Activated T-helper 9 cell treated with anti-CD3 and anti-CD28 coated beads, Interleukin-2, amount 50 U/mL, for 16 hours (primary cell): ENCODE data around the gene HMCN2.
"Not testable (repeated sequence)": the region's sequence is repeated elsewhere in the genome, so short reads cannot be mapped to it uniquely, and the experiment has no call there.

Source experiments
- DNase-seq: peaks from one replicate; pipeline ENCODE4 v3.0.0-alpha.2; 2020; ENCODE audit warnings: low read depth

The HMCN2 gene

DNA sequence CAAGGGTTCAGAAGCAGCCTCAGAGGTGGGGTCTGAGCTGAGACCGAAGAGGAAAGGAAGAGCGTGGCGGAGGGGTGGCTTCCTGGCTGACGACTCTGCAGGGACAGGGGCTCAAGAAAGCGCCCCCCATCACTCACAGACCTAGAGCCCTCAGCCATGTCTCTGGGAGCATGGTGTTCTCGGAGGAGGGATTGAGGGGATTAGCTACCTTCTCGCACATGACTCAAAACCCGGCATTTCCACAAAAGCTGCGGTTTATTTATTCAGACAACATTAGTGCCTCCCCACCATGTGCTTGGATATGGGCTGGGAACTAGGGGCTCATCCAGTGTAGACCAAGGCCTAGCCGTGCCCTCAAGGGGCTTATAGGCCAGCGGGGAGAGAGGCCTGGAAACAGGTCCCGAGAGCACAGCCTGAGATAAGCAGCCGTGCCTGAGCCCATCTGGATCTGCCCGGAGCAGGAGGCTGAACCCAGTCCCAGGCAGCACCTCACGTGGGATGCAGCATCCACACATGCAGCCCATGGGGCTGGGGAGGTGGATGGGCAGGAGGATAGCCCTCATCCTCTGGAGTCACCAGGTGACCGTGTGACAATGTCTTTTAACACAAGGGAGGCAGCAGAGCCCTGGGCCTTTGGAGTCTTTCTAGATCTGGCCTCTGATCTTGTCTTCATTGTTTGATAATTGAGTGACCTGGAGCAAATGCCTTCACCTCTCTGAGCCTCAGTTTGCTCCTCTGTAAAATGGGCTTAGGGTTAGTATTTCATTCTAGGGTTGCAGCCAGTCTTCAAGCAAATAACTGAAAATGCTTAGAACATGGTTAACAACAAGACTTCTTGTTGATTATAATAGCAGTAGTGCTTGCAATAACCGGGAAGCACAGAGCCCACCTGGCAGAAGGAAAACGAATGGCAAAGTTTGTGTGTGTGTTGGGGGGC is 878 bp upstream of the HMCN2 start:
- DNase-seq, result no peak

DNA sequence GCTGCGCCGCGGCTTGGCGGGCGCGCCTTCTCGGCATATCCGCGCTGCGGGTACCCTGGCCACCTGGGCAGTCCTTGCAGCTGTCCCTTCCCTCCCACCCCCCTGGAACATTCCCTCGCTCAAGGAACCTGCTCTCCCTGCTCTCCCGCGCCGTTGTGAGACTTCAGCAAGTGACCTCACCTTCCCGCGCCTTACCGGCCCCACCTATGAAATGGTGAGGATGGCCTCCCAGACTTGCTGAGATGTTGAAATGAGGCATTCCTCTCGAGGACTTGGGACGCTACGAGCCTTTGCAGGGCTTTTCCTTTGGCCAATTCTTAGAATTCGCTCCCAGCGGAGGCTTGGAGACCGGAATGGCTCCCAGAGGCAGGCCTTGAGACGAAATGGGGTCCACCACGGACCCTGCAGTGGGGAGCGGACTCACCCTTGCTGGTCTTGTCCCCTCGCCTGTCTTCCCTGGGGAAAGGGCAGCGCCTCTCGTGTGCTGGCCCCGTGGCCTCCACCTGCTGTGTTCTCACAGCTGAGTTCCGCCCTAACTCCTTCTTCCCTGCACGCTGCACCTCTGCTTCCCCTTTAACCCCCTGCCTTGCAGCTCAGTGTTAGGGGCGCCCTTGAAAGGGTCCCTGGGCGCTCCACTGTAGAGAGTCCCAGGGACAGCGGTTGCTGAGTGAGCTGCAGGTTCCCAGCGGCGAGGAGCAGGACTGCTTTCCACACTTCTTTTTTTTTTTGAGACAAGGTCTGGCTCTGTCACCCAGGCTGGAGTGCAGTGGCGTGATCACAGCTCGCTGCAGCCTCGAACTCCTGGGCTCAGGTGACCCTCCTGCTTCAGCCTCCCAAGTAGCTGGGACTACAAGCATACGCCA is 907 bp downstream of the HMCN2 start:
- DNase-seq, result no peak

DNA sequence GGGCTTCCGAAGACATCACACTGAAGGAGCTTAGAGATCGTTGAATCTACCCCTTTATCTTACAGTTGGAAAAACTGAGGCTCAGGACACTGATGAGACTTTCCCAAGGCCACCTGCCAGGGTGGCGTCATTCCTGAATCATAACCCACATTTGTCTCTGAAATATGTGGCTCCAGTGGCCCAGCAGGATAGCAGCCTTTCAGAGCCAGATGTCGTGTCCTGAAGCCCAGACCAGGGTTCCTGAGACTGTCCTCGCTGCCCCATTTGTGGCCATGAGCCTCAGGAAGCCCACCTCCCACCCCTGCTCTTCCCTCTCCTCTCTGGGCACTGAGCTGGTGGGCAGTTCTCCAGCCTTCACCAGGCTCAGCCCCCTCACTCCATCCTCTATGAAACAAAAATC is 2.4 kb downstream of the HMCN2 start:
- no peak for DNase-seq

DNA sequence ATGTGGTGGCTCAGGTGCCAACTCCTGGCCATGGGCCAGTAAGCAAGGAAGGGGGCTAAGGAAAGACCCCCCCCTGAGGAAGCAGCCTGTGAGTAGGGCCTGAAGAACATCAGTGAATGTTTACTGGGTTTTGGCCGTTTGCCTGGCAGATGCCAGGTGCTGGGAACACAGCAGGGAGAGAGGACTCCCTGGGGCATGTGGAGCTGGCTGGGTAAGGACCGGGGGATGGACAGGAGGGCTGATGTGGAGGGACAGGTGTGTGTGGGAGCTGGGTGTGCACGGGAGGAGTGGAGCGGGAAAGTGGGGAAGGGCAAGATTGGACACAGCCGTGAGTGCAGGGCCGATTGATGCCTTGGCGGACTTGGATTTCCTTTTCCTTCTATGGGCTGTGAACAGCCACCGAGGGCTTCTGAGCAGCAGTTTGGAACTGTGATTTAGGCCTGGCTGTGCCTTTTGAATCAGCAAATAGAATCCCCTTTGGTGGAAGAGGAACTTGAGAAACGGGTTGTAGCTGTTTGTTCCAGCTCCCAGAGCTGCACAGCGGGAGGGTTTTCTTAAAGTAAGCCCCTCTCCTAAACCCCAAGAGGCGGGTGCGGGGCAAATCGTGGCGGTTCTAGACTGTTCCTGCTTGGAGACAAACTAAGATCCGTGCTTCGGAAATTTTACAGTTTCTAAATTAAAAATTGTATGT is 3.1 kb downstream of the HMCN2 start:
- no peak for DNase-seq

DNA sequence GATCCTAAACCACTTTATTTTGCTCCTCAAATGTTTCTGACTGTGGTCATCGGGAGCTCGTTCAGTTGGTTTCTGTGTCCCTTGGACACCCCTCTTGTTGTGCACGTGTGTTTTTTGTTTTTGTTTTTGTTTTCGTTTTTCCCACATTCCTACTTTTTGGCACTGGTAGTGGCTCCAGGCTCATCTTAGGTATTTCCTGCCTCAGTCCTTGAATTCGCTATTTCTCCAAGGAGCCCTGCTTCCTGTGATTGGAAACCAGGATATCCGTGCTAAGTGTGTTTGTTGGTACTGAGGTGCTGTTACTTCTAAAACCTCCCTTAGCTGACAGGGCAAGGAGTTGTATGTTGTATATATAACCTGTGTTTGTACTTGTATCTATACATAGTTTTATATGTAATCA is 5.9 kb downstream of the HMCN2 start:
- DNase-seq, result no peak

DNA sequence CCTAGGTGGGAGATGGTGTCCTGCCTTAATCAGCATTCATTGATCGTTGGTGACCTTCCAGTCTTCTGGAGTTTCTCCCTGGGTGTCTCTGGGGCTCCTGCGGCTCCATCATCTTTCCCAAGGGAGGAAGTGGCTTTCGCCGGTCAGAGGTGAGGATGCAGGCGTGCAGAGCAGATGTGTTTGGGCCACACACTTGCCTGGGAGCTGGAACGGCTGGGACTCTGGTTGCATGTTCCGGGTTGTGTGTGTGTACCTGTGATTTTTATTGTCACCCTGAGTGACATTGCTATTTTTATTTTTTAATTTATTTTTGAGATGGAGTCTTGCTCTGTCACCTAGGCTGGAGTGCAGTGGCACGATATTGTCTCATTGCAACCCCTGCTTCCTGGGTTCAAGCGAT is 9.6 kb downstream of the HMCN2 start:
- DNase-seq, result no peak

DNA sequence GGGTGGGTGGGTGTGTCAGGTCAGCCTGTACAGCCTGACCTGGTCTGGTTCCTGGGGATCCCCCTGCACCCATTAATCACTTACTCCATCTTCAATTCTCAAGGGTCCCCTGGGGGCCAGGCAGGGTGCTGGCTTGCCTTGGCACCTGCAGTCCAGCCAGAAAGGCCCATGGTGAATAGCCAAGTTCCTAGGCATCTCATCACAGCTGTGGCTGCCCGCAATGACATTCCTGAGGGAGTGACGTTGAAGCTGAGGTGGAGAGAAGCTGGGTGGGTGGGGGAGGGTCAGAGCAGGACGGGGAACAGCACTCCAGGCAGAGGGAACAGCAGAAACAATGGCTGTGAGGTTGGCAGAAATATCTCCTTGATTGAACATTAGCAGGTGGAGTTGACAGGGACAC is 10.6 kb downstream of the HMCN2 start:
- DNase-seq, result no peak

DNA sequence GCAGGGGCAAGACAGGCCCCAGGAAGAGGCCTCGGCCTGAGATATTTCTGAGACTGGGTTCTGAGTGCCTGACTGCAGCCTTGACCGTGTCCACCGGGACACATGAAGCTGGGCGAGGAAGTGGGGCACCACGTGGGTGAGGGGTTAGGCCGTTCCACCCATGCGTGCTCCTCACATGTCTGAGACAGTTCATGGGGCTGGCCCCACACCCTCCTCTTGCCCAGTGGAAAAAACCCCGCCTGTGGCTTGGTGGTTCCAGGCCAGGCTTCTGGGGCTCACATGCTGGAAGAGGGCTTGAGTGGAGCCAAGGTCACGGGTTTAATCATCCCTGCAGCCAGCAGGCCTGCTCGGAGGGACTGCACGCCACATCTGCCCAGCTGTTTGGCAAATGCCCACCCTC is 11.4 kb downstream of the HMCN2 start:
- DNase-seq, result no peak

DNA sequence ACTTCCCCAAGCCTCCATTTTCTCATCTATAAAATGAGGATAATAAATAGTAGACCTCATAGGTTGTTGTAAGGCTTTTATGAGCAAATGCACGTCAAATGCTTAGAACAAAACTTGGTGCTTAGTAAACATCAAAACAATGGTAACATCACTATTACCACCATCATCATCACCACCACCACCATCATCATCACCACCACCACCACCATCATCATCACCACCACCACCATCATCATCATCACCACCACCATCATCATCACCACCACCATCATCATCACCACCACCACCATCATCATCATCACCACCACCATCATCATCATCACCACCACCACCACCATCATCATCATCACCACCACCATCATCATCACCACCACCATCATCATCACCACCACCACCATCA is 12.0 kb downstream of the HMCN2 start:
- not testable (repeated sequence) for DNase-seq

DNA sequence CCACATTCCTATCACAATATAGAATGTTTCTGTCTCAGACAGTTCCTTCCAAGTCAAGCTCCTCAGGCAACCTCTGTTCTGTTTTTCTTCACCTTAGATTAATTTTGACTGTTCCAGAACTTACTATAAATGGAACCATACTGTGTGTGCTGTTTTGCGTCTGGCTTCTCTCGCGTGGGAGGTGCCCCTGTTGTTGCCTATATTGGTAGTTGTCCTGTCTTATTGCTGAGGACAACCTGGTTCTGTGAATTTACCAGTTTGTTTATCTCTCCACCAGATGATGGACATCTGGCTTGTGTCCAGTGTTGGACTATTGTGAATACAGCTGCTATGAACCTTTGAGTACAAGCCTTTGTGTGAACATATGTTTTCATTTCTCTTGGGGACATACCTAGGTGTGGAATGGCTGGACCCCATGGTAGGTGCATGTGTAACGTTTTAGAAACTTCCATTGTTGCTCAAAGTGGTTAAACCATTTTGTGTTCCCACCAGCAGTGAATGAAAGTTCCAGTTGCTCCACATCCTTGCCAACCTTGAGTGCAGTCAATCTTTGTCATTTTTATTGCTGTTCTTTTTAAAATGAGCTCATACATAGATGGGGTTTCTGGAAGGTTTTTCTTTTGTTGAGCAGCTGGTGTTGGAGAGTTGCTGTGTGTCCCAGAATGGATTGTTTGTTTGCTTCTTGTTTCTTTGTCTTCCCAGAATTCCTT is 18.1 kb downstream of the HMCN2 start:
- no peak for DNase-seq

DNA sequence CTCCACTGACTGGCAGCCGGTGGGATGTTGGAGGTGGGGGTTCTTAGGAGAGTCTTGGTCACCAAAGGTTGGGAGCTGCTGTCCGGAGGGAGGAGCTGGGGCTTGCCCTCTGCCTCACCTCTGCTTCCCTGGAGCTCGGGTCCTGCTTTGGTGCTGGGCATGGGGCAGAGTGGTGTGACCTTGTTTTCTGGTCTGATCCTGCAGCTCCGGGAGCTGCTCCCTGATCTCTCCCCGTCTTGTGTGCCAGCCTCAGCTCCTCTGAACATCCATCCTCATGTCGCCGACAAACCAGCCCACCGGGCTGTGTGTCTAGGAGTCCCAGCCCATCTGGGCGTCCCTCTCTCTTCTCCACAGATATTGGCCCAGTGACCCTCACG is 18.7 kb downstream of the HMCN2 start:
- no peak for DNase-seq

DNA sequence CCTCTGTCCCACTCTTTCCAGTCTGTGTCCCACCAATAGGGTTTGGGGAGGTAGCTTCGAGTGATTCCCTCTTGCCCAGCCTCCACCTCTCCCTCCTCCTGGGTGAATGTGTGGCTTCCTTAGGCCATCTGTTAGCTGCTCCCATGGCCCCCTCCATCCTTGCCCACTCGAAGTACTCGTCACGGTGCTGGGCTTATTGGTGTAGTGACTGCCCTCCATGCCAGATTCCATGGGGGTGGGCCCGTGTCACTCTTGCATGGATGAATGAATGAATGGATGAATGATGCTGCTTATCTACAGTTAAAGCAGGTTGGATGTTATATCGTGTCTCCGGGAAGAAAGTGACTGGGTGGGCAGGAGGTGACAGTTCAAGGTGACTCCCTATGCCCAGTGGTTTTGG is 19.1 kb downstream of the HMCN2 start:
- no peak for DNase-seq

DNA sequence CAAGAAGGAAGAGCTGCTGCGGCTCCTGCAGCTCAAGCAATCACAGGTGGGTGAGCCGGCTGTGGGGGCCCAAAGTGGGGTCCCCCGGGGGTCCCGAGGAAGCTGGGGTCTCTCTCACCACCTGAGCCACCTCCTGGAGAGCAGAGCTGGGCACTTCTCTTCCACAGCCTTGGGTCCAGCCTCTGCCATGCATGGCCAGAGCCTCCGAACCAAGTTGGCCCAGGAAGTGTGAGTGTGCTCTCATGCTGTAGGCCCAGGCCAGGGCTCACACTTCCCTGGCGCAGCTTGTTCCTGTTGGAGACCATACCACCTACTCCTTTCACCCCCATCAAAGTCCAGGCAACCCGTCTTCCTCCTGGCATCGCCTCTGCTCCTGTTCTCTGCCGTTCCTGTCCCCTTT is 19.7 kb downstream of the HMCN2 start:
- no peak for DNase-seq

DNA sequence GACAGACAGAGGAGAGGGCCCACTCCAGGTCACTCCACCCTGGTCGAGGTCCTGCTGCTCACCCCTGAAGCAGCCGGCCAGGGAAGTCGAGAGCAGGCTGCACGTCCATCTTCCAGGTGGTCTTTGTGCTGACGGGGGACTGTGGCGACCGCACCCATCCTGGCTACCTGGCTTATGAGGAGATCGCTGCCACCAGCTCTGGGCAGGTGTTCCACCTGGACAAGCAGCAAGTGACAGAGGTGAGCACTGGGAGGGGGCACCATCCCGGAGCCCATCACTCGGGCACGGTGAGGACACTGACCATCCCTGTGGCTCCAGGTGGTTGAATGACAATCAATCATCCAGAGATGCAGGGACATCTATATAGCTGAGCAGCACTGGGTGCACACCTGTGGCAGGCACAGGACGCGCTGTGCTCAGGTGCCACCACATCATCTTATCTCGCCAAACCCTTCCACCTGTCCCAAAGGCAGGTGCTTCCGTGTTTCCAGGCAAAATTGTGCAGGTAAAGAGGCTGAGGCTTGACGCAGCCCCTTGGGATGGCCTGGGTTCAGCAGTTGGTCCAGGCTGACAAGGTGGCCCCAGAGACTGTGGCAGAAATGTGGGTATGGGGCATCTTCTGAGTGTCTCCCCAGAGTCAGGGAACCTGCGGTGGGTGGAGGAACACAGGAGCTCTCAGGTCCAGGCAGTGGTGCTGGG is 20.7 kb downstream of the HMCN2 start:
- DNase-seq, result no peak

DNA sequence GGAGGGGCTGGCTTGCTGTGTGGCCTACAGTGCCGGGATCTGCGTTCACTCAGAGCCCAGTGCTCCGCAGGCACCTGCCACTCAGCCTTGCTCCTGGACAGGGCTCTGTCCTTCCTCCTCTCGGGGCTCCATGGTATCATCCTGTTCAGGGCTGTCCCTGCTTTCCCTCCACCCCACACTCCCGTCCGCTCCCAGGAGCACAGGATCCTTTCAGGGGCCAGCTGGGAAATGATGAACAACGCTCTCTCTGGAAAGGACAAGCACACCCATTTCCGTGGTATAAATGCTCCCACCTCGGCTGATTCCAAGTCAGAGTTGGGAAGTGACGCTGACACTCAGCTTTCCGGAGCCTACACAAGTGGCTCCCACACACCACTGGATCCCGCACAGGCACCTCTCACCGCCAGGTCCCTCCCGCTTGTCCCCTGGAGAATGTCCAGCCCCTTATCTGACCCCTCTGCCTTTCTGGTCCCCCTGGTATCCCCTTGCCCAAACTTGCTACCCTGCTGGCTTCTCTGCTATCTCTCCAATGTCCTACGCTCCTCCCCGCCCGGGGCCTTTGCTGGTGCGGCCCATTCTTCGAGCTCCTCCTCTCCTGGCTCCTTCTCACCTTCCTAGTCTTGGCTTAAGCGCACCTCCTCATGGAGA is 21.3 kb downstream of the HMCN2 start:
- no peak for DNase-seq

DNA sequence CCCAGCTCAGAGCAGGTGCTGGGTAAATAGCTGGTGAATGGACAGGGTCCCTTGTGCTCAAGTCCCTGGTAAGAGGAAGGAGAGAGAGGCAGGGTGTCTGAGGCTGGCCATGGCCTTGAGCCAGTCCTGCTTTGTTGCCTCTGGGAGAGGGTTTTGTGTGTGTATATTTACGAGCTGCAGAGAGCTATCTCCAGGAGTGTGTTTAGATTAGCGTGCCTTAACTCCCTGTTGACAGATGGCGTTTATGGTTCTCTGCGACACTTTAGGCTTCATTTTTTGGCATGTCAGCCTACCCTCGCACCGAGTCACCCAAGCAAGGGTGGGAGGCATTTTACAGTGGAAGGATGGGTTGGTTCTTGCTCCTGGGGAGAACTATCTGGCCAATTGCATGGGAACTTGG is 22.2 kb downstream of the HMCN2 start:
- no peak for DNase-seq

DNA sequence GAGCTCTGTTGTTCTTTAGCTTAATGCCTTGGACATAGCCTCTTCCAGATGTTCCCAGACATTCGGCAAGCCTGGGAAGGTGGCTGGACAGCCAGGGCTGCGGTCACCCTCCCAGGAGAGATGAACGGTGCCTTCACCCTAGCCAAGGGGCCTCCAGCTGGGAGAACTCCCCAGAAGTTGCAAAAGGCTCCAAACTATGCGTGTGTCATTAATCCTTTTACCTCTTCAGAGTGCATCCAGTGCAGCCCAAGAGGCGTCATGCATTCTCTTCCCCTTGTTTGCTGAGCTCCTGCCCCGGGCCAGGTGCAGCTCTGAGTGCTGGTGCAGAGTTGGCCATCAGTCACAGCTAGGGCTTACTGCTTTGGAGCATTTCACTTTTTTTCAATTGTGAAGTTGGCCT is 22.8 kb downstream of the HMCN2 start:
- no peak for DNase-seq

DNA sequence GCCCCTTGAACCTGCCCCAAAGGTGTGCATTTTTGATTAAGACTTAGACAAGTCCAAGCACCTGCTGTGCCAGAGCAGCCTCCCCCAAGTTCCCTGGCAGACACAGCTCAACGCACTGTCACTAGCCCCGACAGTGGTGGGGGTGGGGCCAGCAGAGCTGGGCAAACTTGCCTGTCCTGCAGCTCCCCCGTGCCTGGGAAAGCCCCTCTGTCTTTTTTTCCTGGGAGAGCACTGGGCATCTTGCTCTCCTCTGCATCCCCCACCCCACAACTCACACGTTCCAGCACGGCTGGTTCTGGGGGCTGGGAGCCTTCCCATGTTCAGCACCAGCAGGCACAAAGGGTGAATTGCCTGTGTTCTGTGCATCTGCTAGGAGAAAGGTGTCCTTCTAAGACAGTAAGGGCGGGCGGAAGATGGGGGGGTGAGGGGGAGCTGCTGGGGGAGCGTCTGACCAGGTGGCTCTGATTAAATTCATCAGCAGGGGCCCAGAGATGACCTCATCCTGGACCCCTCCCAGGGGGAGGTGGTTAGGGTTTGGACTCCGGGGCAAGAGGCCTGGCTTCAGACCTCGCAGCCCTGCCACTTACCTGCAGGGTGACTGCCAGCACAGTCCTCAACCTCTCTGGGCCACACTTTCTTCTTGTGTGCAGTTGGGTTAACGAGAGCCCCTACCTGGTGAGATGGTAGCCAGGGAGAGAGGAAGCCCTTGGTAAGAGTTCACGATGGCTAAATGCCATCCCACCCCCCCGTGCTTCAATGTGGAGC is 23.5 kb downstream of the HMCN2 start:
- no peak for DNase-seq

DNA sequence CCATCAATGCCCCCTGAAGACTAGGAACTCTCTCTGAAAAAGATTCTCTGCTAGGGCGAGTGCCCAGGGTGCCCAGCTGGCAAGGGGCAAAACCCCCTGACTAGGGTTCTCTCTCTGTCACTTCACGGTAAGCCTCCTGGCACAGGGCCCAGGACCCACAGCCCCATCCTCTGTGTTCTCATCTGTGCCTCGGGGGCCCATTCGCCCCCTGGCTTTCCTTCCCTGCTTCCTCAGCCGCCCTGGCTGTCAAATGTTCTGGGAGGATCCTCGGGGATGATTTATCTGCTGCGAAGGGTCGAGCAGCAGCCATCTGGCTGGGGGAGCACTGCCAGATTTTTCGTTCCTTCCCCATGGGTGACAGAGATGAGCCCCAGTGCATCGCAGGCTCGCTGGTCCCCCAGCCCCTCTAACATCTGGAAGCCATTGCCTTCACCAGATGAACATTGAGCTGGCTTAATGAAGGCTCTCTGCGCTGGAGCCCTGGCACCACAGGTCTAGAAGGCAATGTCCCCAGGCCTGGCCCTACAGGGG is 24.2 kb downstream of the HMCN2 start:
- DNase-seq, result no peak
